IPS-18c (cell line): ENCODE measurements around the gene RNU6-7.

ENCODE experiments used
- H3K4me3 ChIP-seq: 2 replicates; pipeline ENCODE4 v1.7.0; 2013; ENCODE audit warnings: low read depth, mild to moderate bottlenecking, low read length, moderate library complexity; ENCODE audit not compliant: insufficient read depth
- H3K9me3 ChIP-seq: one replicate; pipeline ENCODE4 v1.6.1; 2013; ENCODE audit warnings: mild to moderate bottlenecking, low read length, moderate library complexity; ENCODE audit not compliant: control insufficient read depth, insufficient read depth

The RNU6-7 gene

DNA sequence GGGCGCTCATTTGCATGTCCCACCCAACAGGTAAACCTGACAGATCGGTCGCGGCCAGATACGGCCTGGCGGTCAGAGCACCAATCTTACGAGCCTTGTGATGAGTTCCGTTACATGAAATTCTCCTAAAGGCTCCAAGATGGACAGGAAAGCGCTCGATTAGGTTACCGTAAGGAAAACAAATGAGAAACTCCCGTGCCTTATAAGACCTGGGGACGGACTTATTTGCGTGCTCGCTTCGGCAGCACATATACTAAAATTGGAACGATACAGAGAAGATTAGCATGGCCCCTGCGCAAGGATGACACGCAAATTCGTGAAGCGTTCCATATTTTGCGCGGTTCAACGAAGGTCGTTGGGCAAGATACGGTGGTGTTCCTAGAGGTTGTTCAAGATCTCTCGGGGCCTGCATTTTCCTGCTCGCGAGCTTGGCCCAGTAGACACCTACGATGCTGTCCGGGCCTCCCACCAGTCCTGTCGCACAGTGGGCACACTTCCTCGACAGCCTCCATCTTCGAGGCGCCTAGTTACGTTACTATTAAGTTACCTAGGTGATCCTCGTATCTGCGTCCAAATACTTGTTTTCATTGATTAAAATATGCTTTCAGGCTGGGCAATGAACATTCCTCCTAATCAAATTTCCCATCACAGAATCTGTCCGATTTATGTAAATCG lies at the start of gene RNU6-7:
Gene RNU6-7, plus strand, starts transcription at position 230 of the 675 bp plus-strand sequence.
- no peaks in the 10 kb centered on the region for H3K9me3 ChIP-seq
- peak within 1 kb of the TSS; percentile 83 for H3K4me3 ChIP-seq

DNA sequence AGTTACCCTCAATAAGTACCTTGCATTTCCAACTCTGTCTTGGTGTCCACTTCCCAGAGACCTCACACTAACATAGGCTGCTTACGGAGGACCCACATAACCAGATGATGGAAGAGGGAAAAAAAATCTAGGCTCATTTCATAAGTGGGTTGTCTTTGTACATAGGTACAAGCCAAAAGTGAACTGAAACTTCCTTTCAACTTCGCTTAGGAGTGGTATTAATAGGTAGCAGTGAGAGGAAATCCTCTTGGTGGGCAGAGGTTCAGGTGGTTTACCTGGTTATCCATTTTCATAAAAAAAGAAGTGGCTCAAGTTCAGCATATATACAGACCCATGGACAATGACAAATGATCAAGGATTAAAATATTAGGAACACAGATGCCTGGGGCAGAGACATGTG lies 35.8 kb upstream of the RNU6-7 start:
- Histone ChIP-seq H3K4me3 (no peak overlapping the region), H3K9me3 (no peaks in the 10 kb centered on the region)

DNA sequence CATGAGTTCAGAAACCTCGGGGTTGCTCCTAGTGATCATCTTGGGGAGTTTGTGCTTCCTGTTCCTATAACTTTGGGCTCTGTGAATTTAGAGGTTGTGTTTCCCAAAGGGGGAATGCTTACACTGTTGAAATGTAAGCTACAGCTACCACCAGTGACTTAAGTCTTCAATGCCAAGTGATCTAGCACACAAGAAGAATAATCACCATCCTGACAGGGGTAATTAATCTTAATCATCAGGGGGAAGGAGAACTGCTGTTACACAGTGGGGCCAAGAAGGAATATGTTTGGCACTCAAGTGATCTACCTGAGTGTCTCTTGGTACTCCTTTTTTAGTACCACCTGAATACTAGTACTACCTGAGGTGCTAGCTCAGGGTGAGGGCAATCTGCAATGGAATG lies 34.9 kb upstream of the RNU6-7 start:
- H3K4me3 ChIP-seq = no peak overlapping the region
- no peaks in the 10 kb centered on the region for H3K9me3 ChIP-seq

DNA sequence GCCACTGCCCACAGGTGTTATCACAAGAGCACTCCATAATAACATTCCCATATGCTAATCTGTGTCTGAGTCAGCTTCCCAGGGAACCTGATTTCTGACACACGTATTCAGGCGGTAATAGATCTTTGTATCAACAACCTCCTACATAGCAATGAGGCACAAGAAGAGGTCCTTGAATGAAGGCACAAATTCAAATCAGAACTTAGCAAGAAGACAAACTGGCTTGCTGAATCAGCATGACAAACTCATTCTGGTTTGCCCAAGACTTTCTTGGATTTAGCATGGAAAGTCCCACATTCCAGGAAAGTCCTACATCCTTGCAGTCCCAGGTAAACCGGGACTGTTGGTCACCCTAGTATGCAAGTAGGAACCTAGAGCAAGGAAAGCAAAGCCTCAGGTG lies 33.9 kb upstream of the RNU6-7 start:
- Histone ChIP-seq H3K4me3 (no peak overlapping the region), H3K9me3 (no peaks in the 10 kb centered on the region)

DNA sequence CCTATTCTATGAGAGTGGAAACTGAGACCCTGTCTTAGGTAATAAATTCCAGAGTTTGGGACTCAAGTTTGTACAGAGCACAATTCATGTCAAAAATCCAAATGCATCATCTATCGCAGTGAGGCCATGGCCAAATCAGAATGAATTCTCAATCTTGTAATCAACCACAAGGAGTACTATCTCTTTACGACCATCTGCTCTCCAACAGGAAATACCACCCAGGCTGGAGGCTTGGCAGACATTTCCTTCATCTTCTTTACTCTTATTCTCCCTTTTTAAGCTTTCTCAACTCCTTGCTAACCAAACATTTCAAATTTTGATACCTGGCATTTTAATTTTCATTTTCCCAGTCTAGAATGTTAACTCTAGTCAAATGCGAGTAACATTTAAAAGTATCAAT lies 32.7 kb upstream of the RNU6-7 start:
- H3K9me3 ChIP-seq = no peaks in the 10 kb centered on the region
- no peak overlapping the region for H3K4me3 ChIP-seq

DNA sequence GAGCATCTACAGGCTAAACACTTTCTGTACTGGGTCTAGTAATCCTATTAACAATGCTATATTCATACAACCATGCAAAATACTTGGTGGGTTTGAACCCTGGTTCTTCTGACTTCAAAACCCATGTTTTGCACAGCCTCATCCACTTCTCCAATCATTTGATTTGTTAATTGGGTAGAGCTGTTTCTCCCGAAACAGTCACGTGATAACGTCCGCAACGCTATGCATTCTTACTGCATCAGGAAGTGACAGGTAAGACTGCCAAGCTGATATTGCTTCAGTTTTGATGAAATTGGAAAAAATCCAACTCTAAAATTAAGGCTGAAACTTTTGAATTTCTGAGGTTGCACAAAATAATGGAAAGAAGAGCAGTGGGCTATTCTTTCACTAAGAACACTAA lies 30.4 kb upstream of the RNU6-7 start:
- Histone ChIP-seq H3K9me3 (no peaks in the 10 kb centered on the region), H3K4me3 (no peak overlapping the region)

DNA sequence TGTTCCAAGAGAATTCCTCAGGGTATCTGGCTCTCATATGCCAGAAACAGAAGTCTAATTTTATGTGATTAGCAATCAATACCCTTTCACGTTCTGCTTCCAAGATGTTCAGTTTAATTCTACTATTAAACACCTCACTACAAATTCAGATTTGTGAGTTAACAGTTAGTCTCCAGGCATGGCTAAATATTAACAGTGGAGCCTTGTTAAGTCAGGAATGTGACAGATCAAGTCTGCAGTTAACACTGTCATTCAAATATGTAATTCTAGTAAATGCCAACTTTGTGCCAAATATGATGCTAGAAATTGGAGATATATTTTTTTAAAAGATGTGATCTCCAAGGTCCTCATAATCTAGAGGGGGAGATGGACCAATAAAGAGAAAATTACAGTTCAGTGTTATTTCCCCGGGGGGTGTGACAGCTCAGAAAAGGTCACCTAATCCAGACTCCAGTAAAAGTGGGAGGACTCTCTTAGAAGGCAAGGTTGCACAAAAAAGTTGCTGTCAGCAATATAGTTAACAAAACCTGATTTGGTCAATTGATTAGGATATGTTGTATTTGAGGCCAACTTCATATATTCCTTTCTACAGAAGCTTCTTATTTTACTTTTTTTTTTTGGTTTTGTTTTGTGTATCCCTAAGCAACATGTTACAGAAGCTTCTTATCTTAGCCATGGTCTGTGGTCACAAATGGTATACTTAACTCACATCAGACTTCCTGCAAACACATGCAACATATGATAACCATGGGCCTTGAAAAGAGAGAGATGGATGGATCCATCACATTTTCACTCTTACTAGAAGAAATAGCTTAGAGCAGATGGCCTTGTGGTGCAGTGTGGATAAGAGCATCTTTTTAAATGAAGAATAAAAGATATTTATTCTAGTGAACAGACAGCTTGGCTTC lies 18.4 kb upstream of the RNU6-7 start:
- Histone ChIP-seq H3K9me3 (no peaks in the 10 kb centered on the region), H3K4me3 (no peak overlapping the region)

DNA sequence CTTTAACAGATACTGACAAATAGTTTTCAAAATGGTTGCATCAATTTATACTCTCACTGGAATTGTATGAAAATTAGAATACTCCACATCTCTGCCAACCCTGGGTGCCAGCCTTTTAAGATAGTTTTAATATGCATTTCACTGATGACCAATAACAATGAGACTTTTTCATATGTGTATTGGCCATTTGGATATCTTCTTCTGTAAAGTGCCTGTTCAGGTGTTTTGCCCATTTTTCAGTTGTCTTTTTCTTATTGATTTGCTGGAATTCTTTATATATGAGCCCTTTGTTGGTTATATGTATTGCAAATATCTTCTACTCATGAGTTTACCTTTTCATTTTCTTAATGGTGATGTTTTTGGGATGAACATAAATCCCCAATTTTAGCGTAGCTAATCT lies 16.7 kb upstream of the RNU6-7 start:
- no peaks in the 10 kb centered on the region for H3K9me3 ChIP-seq
- H3K4me3 ChIP-seq = no peak overlapping the region

DNA sequence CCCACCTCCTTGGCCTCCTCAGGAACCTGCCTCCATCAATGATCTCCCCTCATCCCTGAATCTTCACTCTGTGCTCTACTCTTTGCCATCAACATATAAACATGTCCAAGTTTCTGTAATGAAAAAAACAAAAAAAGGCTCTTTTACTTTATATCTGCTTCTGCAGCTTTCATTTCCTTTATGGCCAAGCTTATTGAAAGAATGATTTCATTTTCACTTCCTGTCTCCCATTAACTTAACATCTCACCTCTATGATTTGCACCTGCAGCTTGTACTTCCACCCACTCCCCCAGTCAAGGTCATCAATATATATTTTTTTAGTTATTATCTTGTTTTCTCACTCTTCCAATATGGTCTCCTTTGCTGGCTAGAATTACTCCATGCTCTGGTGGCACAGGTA lies 15.6 kb upstream of the RNU6-7 start:
- no peaks in the 10 kb centered on the region for H3K9me3 ChIP-seq
- no peak overlapping the region for H3K4me3 ChIP-seq

DNA sequence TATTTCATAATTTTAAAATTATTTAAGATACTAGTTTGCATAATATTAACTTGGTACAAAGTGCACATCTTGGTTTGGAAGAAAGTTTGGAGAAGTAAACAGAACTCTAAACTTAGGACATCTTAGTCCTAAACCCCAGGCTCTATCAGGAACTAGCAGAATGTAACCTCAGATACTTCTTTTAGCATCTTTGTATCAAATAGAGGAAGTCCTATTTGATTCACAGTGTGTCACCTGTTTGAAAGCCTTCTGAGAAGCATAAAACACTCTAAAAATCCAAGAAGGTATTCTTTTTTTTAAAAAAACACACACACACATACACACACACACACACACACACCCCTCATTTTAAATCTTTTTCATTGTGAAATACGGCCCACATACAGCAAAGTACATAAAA lies 12.0 kb upstream of the RNU6-7 start:
- H3K4me3 ChIP-seq = no peak overlapping the region

DNA sequence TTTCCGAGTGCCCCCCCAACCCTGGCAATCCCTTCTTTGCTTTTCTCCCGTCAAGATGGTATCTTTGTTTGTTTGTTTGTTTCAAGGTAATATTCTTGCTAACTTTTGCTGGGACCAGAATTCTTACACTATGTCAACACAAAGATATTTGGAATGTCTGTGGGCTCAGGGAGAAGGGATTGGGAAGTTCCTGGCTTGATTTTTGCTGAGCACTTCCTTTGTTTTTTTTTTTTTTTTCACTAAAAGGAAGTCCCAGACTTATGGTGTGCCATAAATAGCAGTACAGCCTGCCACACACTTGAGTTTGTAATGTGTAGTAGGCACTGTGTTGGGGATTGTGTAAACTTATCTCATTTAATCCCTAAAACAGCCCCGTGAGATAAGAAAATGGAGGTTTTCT lies 11.2 kb upstream of the RNU6-7 start:
- no peak overlapping the region for H3K4me3 ChIP-seq
- H3K9me3 ChIP-seq = no peaks in the 10 kb centered on the region

More for the DNA sequence above, 12.0 kb upstream of the RNU6-7 start:
- H3K9me3 ChIP-seq = no peaks in the 10 kb centered on the region

DNA sequence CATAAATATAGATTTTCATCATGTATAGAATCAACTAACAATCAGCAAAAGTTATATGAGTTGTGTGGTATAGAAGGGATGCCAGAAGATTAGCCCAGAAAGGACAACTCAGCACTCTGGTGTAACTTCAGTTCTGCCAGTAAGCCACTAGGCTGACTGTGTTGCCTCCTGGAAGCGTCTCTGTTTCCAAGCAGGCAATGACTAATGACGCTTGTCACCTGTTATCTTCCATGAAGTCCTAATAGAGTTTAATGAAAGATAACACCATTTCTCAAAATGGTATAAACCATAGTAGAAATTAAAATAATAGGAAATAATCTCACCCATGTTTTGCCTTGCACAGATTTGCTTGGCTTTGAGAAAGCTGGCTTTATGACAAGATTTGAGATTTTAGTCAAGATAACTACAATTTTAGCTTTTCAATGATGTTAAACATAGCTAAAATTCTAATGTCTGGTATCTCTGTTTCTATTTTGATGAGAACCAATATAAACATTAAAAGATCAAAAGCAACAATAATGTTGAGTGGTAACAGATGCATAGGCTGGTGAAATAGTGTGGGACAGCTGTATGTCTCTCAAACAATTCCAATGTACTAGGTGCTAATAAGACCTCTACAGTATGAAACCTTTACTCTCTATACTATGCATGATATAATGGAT lies 9.0 kb upstream of the RNU6-7 start:
- Histone ChIP-seq H3K9me3 (no peaks in the 10 kb centered on the region), H3K4me3 (no peak overlapping the region)

DNA sequence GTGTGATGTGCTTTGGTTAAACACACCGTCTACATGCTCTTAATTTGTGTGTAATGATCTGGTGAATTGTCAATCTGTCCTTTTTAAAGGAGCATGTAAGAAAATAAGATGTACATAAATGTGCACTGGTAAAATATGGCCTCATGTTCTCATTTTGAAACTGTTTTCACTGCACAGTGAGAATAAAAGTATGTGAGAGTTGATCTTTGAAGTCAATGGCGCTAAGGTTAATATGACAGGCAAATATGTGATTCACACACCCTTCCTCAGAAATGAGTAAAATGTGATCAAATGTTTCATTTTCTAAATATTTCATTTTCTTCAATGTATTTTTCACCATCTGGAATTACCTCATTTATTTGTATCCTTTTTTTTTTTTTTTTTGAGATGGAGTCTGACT lies 8.3 kb upstream of the RNU6-7 start:
- no peak overlapping the region for H3K4me3 ChIP-seq
- H3K9me3 ChIP-seq = no peaks in the 10 kb centered on the region

DNA sequence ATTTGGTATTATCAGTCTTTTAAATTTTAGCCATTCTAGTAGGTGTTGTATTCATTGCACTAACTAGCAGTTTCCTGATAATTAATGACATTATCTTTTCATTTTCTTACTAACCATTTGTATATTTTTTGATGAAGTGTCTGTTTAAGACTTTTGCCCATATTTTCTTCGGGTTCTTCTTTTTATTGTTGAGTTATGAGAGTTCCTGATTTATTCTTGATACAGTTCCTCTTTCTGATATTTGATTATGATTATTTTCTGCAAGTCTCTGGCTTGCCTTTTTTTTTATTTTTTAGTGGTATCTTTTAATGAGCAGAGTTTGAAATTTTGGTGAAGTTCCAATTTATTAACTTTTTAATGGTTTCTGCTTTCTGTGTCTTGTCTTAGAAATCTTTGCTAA lies 6.2 kb upstream of the RNU6-7 start:
- Histone ChIP-seq H3K9me3 (no peaks in the 10 kb centered on the region), H3K4me3 (no peak overlapping the region)

DNA sequence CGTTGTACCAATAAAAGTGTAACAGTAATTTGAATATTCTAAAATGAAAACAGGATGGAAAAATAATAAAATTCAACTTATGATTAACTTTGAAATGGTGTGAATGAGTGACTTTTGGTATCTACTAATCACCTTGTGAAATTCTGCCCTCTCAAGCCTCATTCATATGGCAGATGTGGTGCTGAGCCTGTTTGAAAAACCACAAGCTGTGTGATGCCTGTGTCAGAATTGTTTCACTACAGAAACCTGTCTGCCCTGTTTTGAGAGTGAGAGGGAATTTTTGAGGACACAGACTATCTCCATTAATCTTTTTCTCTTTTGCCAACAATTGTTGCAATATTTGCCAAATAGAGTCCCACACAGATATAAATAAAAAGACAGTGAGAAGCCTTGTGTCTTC lies 3.9 kb upstream of the RNU6-7 start:
- no peaks in the 10 kb centered on the region for H3K9me3 ChIP-seq
- H3K4me3 ChIP-seq = no peak overlapping the region

DNA sequence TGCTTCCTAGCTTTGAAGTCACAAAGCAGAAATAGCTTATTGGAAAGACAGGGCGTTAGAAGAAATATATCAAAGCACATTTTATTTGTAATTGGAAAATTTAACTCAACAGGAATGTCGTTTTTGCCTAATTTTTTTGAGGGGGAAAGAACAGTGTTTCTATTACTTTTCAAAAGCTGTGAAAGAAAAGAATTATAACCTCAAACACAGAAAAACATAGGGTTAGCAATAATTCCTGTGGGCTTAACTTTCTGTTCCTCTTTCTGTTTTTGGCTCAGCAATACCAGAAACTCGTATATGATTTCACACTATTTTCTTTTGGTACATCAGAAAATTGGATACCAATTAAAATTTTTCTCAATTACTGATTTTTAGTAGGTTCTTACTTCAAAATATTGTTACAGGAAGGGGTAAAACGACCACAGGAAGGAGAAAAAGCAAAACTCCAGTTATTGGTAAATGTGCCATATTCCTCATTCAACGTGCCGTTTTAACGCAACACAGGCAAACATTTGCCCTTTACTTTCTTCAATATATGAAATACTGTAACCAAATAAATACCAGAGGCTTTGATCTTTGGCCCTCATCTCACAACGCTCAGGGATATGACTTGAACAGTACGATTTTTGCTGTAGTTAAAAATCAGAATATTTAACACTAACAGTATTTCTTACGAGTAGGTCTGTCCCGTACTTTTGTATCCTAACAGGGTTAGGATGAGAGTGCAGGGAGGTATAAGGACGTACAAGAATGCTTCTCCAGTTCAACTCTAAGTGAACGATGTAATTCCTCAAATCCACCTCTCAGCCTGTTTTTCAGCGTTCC lies 1.3 kb upstream of the RNU6-7 start:
- Histone ChIP-seq H3K9me3 (no peaks in the 10 kb centered on the region), H3K4me3 (peak overlapping the region; percentile 83; the same call in 1 of the 2 replicates)

DNA sequence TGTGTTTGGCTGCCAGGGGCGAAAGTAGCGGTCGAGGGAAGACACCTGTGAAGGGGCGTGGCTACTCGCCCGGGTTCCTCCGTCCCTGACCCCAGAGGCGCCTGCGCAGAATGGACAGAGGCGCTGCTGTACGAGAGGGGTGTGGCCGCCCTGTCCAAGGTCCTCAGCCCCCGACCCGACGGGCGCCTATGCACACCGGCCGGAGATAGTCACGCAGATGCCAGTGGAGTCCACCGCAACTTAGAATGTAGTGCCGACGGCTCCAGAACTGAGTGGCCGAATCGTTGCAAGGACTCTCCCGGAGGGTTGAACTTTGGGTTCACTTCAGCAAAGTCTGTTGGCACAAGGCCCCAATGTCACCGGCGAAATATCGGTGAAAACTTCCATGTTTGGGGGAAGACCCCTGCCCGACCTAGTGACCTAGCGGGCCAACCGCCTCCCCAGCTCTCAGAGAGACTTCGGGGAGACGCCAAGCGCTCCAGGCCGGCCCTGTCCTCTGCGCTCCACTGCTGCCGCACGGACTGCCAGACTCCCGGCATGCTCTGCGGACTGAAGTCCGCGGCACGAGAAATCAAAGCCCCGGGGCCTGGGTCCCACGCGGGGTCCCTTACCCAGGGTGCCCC lies 541 bp upstream of the RNU6-7 start:
- Histone ChIP-seq H3K4me3 (peak overlapping the region; percentile 83), H3K9me3 (no peaks in the 10 kb centered on the region)
